Sigmoid colon (tissue), 4 donors: ENCODE measurements around the gene UQCRQ.
A peak's percentile ranks its signal among the peaks of the same experiment; 100 is the strongest.

Experiments
- EP300 ChIP-seq, 4 donors: sonication (generic); formaldehyde crosslinking; IDR thresholded peaks; one replicate each; pipeline ENCODE4 v1.6.1; 2017; ENCODE audit warnings: antibody characterized with exemption in 4 of 4
- POLR2A ChIP-seq, 2 donors: fragments of 450-650 bp; IDR thresholded peaks; one replicate each; pipeline ENCODE4 v1.6.1; 2016; ENCODE audit warnings: antibody characterized with exemption in 2 of 2, mild to moderate bottlenecking in 2 of 2, moderate library complexity in 2 of 2
- POLR2AphosphoS5 ChIP-seq, 4 donors: sonication (generic); formaldehyde crosslinking; IDR thresholded peaks; one replicate each; pipeline ENCODE4 v1.6.1; 2017; ENCODE audit warnings: antibody characterized with exemption in 4 of 4
- TF ChIP-seq, protein P1 (sequence below), 4 experiments: fragments of 450-650 bp in 3 of 4; fragments of 200-600 bp in 1 of 4; IDR thresholded peaks; one replicate each; pipeline ENCODE4 v1.5.1; 2016 to 2019; ENCODE audit warnings: antibody characterized with exemption in 4 of 4, mild to moderate bottlenecking in 3 of 4, moderate library complexity in 2 of 4

GRCh38 chr5:132837868-132838267, 28.6 kb upstream of the UQCRQ start:
- TF ChIP-seq, protein P1, sequence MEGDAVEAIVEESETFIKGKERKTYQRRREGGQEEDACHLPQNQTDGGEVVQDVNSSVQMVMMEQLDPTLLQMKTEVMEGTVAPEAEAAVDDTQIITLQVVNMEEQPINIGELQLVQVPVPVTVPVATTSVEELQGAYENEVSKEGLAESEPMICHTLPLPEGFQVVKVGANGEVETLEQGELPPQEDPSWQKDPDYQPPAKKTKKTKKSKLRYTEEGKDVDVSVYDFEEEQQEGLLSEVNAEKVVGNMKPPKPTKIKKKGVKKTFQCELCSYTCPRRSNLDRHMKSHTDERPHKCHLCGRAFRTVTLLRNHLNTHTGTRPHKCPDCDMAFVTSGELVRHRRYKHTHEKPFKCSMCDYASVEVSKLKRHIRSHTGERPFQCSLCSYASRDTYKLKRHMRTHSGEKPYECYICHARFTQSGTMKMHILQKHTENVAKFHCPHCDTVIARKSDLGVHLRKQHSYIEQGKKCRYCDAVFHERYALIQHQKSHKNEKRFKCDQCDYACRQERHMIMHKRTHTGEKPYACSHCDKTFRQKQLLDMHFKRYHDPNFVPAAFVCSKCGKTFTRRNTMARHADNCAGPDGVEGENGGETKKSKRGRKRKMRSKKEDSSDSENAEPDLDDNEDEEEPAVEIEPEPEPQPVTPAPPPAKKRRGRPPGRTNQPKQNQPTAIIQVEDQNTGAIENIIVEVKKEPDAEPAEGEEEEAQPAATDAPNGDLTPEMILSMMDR (IDR thresholded peaks at IDR 0.05), result no peak
- TF ChIP-seq EP300 (IDR thresholded peaks at IDR 0.05) (no peak), POLR2AphosphoS5 (IDR thresholded peaks at IDR 0.05) (no peak), POLR2A (IDR thresholded peaks at IDR 0.05) (peak in 1 of 2 donors; percentile 28)
